Measurements from ENCODE around the gene SUN1. TPM values are rescaled to one million over a fixed set of nuclear protein-coding genes. Genes with fewer than 3 reads are reported as not detected.
"Not testable (repeated sequence)": the region's sequence is repeated elsewhere in the genome, so short reads cannot be mapped to it uniquely, and the experiment has no call there.

The SUN1 gene
- polyA plus RNA-seq, 4 donors, result 126 to 133 (median 131) TPM

- DNase-seq (ENCODE audit: low read depth in 4 of 4, low spot score in 3 of 4), result no peak
Observed at GRCh38 chr7:901041-901387, 68.7 kb downstream of the SUN1 start.

- peak in 1 of 4 donors; percentile 46 for DNase-seq (ENCODE audit: low read depth in 4 of 4, low spot score in 3 of 4)
Observed at GRCh38 chr7:901388-902154, 69.3 kb downstream of the SUN1 start.

- no peak for DNase-seq (ENCODE audit: low read depth in 4 of 4, low spot score in 3 of 4)
Observed at GRCh38 chr7:902996-903395, 70.7 kb downstream of the SUN1 start.

DNA sequence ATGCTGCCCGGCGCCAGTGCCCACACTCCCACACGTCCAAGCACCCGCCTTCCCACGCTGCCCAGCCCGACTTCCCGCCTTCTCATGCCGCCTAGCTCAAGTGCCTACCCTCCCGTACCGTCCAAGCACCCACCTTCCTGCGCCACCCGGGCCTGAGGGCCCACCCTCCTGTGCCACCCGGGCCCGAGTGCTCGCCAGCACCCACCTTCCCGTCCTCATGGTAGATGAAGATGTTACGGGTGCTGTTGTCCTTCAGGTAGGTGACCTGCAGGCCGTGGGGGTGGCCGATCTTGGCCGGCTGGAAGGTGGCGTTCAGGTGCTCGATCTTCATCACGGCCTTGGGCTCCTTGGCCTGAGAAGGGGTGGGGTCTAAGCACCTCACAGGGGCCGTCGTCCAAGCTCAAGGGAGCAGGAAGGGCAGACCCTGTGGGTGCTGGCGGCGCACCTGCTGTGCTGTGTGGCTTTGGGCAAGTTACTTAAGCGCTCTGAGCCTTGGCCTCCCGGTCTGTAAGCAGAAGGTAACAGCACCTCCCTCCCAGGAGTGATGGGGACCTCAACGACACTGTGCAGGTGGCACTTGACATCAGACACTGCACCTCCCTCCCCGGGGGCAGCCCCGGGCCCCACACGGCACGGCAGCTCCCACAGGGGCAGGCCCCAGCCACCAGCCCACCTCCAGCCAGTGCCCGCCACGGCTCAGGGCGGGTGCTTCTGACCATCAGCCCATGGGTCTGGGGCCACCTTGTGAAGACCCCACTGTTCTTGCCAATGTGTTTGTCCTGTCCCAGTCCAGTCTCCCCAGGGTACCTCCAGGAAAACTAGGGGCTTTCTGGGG lies 71.9 kb downstream of the SUN1 start:
- no peak for DNase-seq (ENCODE audit: low read depth in 4 of 4, low spot score in 3 of 4)

- DNase-seq (ENCODE audit: low read depth in 4 of 4, low spot score in 3 of 4), result no peak
Observed at GRCh38 chr7:904847-905246, 72.6 kb downstream of the SUN1 start.

GRCh38 chr7:906776-907157 lies 74.5 kb downstream of the SUN1 start:
- no peak for DNase-seq (ENCODE audit: low read depth in 4 of 4, low spot score in 3 of 4)

DNA sequence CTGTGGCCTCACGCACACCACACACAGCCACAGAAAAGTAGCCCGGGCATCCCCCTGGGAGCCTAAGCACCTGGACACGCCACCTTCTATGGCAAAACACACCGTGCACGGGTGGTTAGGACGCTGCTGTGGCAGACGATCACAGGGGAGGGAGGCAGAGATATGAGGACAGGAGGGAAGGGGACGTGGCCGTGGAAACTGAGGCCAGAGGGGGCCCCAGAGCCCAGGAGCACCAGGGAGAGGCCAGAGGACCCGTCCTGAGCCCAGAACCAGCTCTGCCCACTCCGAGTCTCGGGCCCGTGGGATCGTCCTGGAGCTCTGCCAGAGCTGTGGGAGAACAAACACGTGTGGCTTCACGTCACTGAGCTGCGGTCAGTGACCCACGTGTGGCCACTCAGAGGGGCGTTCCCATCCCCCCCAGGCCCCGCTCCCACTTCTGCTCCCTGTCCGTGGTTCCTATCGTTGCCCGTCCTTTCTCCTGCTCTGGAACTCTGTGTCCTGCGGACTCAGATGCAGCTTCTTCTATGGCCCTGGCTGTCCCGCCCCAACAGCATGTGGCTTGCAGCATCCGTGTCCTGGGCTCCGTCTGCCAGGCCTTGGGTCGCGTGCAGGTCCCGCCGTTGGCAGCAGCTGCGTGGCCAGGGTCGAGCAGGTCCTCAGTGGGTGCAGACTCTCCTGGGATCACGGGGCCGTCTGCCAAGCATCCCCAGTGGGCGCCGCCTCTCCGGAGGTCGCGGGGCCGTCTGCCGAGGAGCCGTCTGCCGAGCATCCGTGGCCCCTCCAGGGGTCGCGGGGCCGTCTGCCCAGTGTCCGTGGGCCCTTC lies 75.1 kb downstream of the SUN1 start:
- DNase-seq (ENCODE audit: low read depth in 4 of 4, low spot score in 3 of 4), result no peak

DNA sequence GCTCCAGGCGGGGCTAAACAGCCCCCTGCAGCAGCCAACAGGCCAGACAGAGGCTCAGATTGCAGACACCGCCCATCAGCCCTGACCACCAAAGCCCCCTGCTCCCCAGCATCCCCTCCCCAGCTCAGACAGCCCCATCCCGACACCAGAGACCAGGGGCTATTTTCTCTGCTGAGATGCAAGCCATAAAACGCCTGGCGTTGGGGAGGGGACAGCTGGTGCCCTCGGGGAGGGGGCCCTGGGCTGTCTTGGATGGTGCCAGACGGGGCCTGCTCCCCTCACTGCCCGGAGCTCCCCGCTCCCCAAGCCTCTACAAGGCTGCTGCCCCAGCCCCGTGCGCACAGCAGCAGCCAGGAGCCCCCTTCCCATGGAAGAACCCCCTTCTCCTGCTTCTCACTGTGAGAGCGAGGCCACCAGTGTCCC lies 75.9 kb downstream of the SUN1 start:
- no peak for DNase-seq (ENCODE audit: low read depth in 4 of 4, low spot score in 3 of 4)

DNA sequence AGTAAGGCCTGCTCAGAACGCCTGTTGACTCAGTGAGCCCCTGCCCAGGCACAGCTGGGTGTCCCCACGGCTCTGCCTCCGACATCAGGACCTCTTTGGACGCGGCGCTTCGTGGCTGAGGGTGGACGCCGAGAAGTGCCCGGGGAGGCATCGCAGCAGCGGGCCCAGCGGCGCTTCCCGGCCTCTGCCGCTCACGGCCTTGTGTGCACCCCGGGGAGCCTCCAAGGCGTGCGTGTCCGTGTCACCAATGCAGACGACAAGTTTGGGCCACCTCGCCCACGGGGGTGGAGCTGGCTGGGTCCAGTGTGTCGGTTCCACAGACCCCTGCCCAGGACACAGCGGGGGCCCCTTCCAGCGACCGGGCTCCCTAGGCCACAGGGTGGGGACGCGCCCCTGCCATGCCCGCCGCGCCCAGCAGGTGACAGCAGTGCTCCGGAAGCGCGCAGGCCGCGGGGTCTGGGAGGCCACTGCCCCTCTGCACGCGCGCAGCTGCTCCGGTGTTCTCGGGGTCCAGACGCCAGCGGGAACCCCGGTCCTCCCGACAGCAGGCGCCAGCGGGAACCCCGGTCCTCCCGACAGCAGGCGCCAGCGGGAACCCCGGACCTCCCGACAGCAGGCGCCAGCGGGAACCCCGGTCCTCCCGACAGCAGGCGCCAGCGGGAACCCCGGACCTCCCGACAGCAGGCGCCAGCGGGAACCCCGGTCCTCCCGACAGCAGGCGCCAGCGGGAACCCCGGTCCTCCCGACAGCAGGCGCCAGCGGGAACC lies 76.5 kb downstream of the SUN1 start:
- not testable (repeated sequence) for DNase-seq (ENCODE audit: low read depth in 4 of 4, low spot score in 3 of 4)

DNA sequence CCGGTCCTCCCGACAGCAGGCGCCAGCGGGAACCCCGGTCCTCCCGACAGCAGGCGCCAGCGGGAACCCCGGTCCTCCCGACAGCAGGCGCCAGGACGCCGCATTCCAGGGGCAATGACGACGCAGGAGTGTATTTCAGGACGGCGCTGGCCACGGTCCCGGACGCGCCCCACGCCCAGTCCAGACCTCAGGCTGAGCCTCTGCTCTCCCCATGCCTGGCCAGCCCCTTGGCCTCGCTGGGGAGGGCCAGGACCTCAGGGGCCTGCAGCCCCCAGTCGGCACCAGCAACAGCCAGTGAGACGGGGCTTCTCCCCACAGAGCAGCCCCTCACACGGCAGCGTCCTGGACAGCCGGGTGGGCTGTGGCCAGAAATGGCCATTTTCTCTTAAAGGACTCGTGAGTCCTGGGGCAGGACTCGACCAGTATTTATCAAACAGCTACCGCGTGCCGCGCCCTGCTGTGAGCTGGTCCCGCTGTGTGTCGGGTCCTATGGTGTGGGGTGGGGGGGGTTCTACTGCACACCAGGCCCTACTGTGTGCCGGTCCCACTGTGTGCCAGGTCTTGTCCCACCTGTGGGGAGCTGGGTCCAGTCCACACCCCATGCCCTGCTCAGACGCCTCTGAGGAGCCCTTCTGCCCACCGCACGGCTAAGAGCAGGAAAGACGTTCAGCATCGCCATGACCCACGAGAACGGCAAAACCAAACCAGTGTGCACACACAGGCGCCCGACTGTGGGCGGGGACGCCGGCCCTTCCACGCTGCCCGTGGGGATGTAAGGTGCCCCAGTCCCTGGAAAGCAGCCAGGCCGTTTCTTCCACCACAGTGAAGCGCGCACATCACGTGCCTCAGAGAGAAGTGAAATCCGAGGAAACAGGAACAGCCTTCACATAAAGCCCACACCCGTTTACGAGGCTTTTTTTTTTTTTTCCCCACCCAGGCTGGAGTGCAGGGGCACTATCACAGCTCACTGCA lies 77.4 kb downstream of the SUN1 start:
- no peak for DNase-seq (ENCODE audit: low read depth in 4 of 4, low spot score in 3 of 4)

DNA sequence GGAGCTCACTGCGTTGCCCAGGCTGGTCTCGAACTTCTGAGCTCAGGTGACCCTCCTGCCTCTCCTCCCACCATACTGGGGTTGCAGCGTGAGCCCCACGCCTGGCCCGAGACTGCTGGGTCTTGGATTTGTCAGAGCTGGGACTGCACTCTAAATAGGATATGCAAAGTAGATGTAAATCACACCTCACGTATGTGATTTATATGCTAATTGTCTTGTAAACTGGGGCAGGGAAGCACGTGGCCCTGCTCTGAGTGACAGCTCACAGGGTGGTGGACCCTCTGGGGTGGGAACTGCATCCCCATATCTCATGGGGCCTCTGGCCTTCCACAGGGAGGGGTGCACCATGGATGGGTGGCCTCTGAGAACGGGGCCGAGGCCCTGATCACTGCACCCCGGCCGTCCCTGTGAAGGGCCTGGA lies 78.2 kb downstream of the SUN1 start:
- no peak for DNase-seq (ENCODE audit: low read depth in 4 of 4, low spot score in 3 of 4)

- DNase-seq (ENCODE audit: low read depth in 4 of 4, low spot score in 3 of 4), result no peak
Observed at GRCh38 chr7:910931-911431, 78.7 kb downstream of the SUN1 start.

DNA sequence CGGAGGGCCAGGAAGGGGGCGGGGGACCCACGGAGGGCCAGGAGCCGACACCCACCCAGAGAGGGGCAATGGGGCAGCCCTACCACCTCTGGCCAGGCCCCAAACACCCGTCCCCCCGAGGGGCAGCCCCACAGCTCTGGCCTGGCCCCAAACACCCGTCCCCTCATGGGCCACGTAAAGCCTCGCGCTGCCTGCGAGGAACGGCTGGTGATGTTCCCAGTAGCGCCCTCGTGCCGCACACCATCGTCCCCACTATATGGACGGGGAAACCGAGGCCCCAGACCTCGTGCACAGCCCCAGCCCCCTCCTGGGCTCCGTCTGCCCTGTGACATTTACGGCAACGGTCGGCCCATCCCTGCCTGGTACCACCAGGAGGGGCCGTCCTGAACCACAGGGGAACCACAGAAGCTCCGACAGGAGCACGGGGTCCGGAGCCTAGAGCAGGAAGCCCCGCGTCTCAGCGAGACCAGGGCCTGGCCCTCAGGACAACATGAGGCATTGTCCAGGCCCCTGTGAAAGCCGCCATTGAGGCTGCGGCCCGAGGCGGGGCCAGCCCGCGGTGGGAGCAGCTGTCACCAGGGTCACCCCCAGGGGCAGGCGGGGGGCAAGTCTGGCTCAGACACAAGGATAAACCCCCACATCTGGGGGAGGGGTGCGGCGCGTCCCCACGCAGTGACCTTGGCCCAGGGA lies 79.7 kb downstream of the SUN1 start:
- no peak for DNase-seq (ENCODE audit: low read depth in 4 of 4, low spot score in 3 of 4)

DNA sequence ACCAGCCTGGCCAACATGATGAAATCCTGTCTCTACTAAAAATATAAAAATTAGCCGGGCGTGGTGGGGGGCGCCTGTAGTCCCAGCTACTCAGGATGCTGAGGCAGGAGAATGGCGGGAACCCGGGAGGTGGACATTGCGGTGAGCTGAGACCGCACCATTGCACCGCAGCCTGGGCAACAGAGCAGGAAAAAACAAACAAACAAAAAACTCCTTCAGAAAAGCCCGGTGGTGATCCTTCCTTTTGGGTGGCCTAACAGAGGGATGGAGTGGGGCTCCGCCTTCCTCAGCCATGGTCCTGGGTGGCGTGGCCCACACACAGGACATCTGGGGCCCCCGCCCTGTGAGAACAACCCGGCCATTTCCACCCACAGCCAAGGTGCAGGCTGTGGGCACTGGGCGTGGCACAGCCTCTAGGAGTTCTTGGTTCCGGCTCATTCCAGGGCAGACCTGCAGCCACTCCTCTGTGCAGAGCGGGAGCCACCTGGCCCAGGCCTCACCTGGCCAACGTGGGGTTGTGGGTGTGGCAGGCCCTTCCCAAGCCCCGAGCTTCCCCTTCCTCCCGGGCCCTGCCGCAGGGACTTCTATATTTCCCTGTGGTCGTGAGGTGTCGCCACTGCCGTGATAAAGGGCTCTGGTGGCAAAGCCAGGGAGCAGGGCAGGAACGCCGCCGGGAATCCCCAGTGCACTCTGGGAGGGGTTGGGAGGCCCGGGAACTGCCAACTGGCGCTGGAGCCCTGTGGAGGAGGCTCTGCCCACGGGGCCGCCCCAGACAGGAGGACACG lies 81.7 kb downstream of the SUN1 start:
- DNase-seq (ENCODE audit: low read depth in 4 of 4, low spot score in 3 of 4), result no peak

- DNase-seq (ENCODE audit: low read depth in 4 of 4, low spot score in 3 of 4), result no peak
Observed at GRCh38 chr7:914521-915194, 82.4 kb downstream of the SUN1 start.

GRCh38 chr7:915291-916218 lies 83.3 kb downstream of the SUN1 start:
- DNase-seq (ENCODE audit: low read depth in 4 of 4, low spot score in 3 of 4), result no peak

All from right renal pelvis (tissue), 4 donors.